Measurements from ENCODE around the gene BCKDHB.

The BCKDHB gene

DNA sequence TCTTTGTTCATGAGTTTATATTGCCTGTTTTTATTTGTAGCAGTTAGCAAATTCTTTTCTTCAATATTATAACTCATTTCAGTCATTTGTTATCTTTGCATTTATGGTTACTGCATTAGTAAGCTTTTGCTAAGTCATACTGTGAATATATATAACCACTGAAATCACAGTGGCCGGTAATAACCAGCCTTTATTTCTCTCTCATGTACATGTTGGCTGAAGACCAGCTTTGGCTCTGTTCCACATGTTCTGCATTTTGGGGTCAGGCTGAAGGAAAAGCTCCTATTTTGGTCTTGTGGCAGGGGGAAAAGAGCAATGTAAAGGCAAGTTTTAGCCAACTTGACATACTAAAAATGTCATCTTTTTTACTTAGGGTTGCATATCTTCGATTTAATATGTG, 276.3 kb downstream of the BCKDHB start:
- peak; percentile 81 to 86 for DNase-seq (ENCODE audit: low read depth in 2 of 2)

DNA sequence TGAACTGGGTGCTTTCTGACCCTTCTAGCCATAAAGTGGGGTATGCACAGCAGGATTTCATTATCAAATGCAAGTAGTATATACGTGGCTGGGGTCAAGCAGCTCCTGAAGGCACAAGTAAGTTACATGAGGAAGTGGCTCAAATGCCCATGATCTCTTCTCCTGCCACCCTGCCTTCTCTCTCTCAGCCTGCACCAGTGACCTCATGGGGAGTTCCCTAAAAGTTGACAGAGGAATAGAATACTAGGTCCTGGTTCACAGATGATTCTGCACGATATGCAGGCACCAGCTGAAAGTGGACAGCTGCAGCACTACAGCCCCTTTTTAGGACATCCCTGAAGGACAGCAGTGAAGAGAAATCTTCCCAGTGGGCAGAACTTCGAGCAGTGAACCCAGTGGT, 282.0 kb downstream of the BCKDHB start:
- no peak for DNase-seq (ENCODE audit: low read depth in 2 of 2)
